Right forelimb (tissue), 1 donor: Measurements from ENCODE around the gene NF2.
A peak's percentile ranks its signal among the peaks of the same experiment; 100 is the strongest.

Experiments
- DNase-seq: peaks from one replicate; pipeline ENCODE4 v3.0.0-alpha.2; 2018

NF2 gene

DNA sequence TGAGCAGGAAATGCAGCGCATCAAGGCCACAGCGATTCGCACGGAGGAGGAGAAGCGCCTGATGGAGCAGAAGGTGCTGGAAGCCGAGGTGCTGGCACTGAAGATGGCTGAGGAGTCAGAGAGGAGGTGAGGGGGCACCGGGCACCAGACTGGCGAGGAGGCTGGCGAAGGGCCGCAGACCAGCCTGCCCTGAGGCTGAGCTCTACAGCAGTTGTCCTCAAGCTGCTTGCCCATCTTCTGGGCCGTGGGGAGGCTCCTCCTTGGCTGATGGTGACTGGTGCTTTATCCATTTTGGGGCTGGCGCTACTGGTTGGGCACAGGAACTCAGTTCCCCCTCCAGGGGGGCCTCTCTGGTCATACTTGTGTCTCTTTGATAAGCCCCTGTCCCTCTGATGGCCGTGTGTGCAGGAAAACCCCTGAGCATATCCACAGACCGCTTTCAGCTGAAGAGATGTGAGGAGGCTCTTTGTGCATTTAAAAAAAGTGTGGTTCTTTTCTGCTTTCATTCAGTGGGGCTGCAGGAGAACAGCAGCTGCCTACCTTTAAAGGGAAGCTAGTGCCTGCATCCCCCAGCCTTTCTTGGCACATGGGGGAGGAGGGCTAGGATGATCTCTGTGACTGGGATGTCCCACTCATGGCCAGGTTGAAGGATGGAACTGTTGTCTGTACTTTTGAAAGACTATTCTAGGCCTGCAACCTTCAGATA, 70.1 kb downstream of the NF2 start:
- DNase-seq: no peak

- no peak for DNase-seq
These were observed 70.7 kb downstream of the NF2 start for GRCh38 chr22:29674121-29674520.

- no peak for DNase-seq
These were observed 75.9 kb downstream of the NF2 start for GRCh38 chr22:29679316-29679715.

GRCh38 chr22:29683536-29683935, 80.1 kb downstream of the NF2 start:
- no peak for DNase-seq

- DNase-seq: no peak
These were observed 80.8 kb downstream of the NF2 start for GRCh38 chr22:29684244-29684643.

DNA sequence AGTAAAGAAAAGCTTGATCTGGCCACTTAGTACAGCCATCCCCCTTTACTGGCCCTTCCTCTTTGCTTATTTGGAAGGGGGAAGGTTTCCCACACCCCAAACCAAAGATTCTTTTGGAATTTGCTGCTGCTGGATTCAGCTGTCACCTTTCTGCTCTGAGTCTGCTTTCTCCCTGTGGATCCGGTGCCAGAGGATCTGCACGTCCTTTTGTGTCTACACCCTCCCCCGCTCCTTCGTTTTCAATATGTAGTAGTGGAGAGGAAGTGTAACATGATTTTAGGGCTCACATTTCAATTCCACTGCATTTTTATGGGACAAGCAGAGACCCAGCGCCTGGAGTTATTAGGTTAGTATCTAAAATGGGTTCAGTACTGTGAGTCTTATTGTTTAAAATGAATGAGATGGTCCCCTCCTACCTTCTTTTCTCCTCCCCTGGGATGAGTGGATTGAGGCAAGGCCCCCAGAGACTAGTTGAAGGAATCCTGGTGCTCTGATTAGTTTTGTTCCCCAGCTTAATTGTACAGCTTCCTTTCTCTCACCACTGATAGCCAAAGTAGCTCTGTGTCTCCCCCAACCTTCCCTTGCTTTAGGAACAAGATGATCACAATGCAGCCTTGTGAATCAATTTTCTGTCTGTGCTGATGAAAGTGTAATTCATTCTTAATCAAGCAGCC, 85.9 kb downstream of the NF2 start:
- DNase-seq: no peak

GRCh38 chr22:29689880-29690213, 86.4 kb downstream of the NF2 start:
- DNase-seq: peak; percentile 74

DNA sequence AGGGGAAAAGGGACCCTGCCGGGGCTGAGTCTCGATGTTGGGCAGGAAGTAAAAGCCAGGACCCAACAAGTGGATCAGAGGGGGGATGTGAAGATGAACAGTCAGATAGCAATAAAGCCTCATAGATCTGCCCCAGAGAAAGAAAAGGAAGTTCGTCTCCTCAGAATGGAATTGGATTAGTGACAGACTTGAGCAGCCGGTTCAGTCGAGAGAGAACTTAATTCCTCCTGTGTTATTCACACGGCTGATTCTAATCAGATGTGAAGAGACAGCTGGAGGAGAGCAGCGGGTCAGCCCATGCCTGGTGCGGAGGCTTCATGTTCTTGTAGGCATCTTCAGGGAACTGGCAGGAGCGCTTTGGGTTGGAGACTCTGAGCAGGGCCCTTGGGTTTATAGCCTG, 87.0 kb downstream of the NF2 start:
- no peak for DNase-seq

DNA sequence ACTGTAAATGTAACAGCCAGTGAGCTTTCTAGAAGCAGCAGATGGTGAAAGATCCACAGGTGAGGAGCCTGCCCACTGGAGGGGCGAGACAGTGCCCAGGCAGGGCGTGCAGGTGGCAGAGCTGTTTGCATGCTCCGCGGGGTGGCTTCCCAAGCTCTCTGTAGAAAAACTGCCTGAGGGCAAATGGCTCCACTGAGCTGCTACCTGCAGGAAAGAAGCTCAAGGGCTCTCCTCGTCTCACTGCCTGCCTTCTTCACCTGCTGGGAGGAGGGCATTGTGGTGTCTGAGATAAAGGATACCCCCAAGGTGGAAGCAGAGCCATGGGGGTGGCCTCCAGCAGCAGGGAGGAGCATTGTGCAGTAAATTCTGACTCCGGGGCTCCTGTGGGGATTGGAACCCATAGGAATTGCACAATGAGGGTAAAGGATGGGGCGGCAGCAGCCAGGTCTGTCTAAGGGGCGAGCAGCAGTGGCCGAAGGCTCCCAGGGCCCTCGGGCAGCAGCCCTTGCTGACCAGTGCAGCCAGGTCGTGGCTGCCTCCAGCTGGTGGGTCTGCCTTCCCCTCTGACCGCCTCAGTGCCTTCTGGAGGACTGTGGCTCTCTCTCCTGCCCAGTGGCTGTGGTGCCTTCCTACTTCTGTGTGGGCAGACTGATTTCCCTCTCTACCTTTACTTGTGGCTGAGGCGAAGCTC, 88.3 kb downstream of the NF2 start:
- no peak for DNase-seq

DNA sequence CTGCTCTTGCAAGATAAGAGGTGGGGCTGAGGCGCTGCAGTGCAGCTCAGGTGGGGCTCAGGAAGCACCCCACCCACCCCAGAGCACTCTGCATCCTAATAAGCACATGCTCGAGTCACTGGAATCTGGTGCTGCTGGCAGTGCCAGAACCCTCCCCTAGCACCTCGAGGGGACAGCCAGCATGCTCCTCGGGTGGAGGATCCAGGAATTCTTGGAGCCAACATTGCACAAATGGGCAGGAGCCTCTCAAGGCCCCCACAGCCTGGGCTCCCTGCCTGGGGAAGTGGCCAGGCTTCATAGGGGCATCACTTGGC, 88.9 kb downstream of the NF2 start:
- DNase-seq: no peak

- no peak for DNase-seq
These were observed 89.7 kb downstream of the NF2 start for GRCh38 chr22:29693161-29693560.

DNA sequence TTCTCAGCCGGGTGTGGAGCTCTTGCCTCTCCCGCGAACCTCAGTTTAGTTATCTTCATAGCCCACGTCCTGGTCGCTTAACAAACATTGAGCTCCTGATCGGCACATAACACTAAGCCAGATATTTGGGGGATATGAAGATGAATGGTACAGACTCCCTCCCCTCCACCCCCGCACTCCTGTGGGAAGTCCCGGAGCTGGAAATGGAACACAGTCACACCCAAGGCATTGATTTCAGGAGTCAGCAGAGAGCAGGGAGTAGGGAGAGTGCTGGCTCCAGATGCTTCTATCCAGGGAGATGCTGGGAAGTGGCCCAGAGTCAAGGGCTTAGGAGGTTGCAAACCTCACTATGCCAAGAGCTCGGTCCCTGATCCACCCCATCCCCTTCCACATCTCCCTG, 90.2 kb downstream of the NF2 start:
- no peak for DNase-seq

GRCh38 chr22:29695129-29695926, 91.9 kb downstream of the NF2 start:
- peak; percentile 75 for DNase-seq

DNA sequence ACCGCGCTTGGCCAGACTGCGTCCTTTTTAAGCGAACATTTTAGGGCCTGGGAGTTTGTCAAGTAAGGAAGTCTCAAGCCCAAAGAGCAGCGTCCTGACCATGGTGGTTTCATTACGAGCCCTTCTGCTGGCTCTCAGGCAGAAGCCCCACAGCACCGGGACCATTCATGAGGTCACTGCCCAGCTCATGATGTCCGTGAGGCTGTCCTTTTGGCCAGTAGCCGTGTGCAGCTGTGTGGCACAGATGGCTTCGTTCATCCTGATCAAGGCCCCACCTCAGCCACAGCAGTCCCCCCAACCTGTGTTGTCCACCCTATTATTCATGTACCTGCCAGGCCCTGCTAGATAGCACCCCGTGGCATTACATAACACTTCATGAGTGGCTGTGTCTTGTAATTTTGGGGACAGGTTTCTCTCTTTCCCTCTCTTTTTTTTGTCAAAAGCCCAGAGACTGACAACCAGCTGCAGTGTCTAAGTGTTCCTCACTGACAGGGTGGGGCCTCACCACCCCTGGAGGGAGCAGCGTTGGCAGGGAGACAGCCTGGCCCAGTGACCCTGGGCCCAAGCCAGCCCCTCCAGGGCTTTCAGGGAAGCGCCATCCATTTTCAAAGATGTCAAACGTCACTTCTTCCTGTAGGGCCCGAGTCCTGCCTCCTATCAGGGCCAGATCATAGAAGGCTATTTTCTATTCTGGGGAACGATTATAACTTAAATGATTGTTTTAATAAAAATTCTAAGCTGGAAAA, 94.6 kb downstream of the NF2 start:
- DNase-seq: no peak

- DNase-seq: no peak
These were observed 96.9 kb downstream of the NF2 start for GRCh38 chr22:29700206-29700899.

- DNase-seq: no peak
These were observed 97.4 kb downstream of the NF2 start for GRCh38 chr22:29700900-29701154.

DNA sequence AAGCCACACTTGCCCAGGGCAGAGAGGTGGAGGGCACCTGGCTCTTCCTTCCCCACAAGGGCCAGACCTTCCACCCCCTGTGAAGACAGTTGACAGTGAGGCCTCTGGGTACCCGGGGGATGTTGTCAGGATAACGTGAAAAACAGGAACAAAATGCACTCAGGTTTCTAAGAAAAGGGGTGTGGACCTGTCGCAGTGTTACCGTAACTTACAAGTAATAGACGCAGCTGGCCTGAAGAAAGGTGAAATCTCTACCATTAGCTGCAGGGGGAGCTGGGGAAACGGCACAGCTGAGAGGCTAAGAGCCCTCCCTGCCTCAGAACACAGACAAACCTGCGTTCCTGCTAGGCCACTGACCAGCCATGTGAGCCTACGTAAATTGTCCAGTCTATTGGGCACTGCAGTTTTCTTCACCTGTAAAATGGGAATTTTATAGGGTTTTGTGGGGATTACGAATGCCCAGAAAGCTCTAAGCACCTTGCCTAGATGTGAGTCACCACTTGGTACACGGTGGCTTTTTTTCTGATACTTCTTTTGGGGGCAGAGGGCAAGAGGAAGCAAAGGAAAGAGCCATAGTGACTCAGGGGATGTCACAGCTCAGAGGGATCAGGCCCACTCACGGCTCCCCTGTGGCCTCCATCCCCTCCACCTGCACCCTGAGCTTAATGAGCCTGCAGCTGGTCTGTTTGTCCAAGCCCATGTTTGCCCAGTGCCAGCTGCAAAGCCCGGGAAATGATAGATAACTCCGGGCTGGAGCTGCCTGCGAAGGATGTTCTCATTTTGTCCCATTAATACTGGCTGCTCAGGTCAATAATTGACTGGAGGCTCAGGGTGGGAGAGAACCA, 97.9 kb downstream of the NF2 start:
- no peak for DNase-seq

GRCh38 chr22:29702000-29702930, 98.8 kb downstream of the NF2 start:
- no peak for DNase-seq

DNA sequence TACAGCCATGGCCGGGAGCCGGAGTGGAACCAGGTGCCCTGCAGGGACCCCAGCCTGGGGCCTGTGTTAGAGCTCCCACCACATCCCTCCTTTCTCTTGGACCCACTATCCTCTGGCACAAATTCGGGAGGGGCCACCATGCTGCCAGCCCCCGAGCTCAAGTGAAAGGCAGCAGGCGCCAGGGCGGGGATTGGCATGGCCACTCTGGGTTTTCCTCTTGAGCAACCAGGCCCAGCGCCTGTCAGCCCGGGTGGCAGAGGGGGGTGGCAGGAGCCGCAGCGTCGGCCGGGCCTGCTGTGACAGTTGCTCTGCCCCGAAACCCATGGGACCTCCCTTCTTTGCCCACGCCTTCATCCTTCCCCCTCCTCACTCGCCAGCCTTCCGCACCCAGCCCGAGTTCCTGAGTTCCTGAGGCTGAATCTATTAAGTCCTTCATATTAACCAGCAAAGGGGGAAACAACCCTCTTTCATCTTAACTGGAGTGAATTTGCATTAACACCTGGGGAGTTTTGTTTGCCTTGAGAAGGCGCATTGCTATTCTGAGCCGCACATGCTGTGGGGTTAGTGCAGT, 99.6 kb downstream of the NF2 start:
- DNase-seq: no peak

GRCh38 chr22:29703569-29704195, 100.2 kb downstream of the NF2 start:
- DNase-seq: no peak
